Esophagus squamous epithelium (tissue), 5 donors: ENCODE results near the gene MTRR. TPM values are rescaled to one million over a fixed set of nuclear protein-coding genes. Genes with fewer than 3 reads are reported as not detected.

Experiments
- DNase-seq: peaks from one replicate; lab custom pipeline; 2025; lab: John Stamatoyannopoulos, UW
- H3K27ac ChIP-seq, 4 donors: fragments of 200-600 bp; sonication (generic); one replicate each; pipeline ENCODE4 v1.5.1; 2016 to 2019; ENCODE audit warnings: mild to moderate bottlenecking in 1 of 4
- H3K27me3 ChIP-seq, 4 donors: fragments of 200-600 bp; sonication (generic); 1 replicate in 3 of 4; 2 replicates in 1 of 4; pipeline versions ENCODE4 v1.5.1 to v1.6.0; 2017 to 2021; ENCODE audit warnings: antibody characterized with exemption in 1 of 4
- H3K36me3 ChIP-seq, 3 donors: fragments of 200-600 bp; sonication (generic); one replicate each; pipeline ENCODE4 v1.5.1; 2016 to 2019
- H3K4me1 ChIP-seq, 3 donors: fragments of 200-600 bp; sonication (generic); one replicate each; pipeline ENCODE4 v1.5.1; 2017 to 2019
- H3K4me3 ChIP-seq, 4 donors: fragments of 200-600 bp; sonication (generic); 1 replicate in 3 of 4; 2 replicates in 1 of 4; pipeline ENCODE4 v1.5.1; 2016 to 2019; ENCODE audit warnings: mild to moderate bottlenecking in 2 of 4, moderate library complexity in 1 of 4
- H3K9me3 ChIP-seq, 3 donors: fragments of 200-600 bp; sonication (generic); one replicate each; pipeline ENCODE4 v1.5.1; 2016 to 2019
- POLR2A ChIP-seq, 4 donors: fragments of 450-650 bp; IDR thresholded peaks; one replicate each; pipeline ENCODE4 v1.6.1; 2017; ENCODE audit warnings: antibody characterized with exemption in 4 of 4, mild to moderate bottlenecking in 4 of 4, moderate library complexity in 3 of 4
- WGBS, 2 donors: methylation state at CpG; one replicate each; pipeline ENCODE4 v1.1.5; 2018; 5-methylcytosine and 5-hydroxymethylcytosine counted together
- intact Hi-C: fragments of 100-400 bp; cut with DNase I; formaldehyde crosslinking; loops from one replicate; pipeline ENCODE4 v1.15.0; 2022
- total RNA-seq, 4 donors: library from RNA; depleted of rRNA; stranded (reverse); fragments of >200 nt; gene quantifications; one replicate each; pipeline ENCODE4 v1.1.0, GENCODE V29; 2016
- TF ChIP-seq, protein P1 (sequence below), 6 experiments: fragments of 450-650 bp in 4 of 6; fragments of 200-600 bp in 2 of 6; sonication (generic) in 2 of 6; IDR thresholded peaks; one replicate each; pipeline ENCODE4 v1.5.1; 2016 to 2019; ENCODE audit warnings: antibody characterized with exemption in 6 of 6, mild to moderate bottlenecking in 4 of 6, moderate library complexity in 4 of 6
- donor health status: DM: yes; HTN: yes; CAD: no.

The MTRR gene
- total RNA-seq, 4 donors from 2014 or later = 12.7 to 33.2 (median 21.0) TPM

DNA sequence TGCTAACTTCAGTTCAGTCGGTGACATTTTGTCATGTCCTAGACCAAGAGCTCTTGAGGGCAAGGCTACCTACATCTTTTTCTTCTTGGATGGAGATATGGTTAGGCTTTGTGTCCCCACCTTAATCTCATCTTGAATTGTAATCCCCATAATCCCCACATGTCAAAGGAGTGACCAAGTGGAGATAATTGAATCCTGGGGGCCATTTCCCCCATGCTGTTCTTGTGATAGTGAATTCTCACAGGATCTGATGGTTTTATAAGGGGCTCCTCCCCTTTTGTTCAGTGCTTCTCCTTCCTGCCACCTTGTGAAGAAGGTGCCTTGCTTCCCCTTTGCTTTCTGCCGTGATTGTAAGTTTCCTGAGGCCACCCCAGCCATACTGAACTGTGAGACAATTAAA lies 16.0 kb upstream of the MTRR start:
- Histone ChIP-seq H3K9me3 (no peaks in the 10 kb centered on the region), H3K27ac (no peak overlapping the region), H3K27me3 (peaks cover 0 to 35% (median 3%) of the 10 kb centered on the region in 4 donors), H3K4me3 (no peak overlapping the region), H3K36me3 (peaks cover 0 to 6% (median 0%) of the 10 kb centered on the region in 3 donors), H3K4me1 (peaks cover 9 to 27% (median 19%) of the 10 kb centered on the region in 3 donors)
- 73 to 85% methylated on average over 2 of the region's 2 CpGs for WGBS, 2 donors
- intact Hi-C loops = no loop called here
- DNase-seq = no peak
- TF ChIP-seq, protein P1, sequence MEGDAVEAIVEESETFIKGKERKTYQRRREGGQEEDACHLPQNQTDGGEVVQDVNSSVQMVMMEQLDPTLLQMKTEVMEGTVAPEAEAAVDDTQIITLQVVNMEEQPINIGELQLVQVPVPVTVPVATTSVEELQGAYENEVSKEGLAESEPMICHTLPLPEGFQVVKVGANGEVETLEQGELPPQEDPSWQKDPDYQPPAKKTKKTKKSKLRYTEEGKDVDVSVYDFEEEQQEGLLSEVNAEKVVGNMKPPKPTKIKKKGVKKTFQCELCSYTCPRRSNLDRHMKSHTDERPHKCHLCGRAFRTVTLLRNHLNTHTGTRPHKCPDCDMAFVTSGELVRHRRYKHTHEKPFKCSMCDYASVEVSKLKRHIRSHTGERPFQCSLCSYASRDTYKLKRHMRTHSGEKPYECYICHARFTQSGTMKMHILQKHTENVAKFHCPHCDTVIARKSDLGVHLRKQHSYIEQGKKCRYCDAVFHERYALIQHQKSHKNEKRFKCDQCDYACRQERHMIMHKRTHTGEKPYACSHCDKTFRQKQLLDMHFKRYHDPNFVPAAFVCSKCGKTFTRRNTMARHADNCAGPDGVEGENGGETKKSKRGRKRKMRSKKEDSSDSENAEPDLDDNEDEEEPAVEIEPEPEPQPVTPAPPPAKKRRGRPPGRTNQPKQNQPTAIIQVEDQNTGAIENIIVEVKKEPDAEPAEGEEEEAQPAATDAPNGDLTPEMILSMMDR (IDR thresholded peaks at IDR 0.05) = no peak
- no peak for TF ChIP-seq POLR2A (IDR thresholded peaks at IDR 0.05)

GRCh38 chr5:7855611-7856010 lies 13.3 kb upstream of the MTRR start:
- Histone ChIP-seq H3K9me3 (no peaks in the 10 kb centered on the region), H3K4me3 (no peak overlapping the region), H3K27ac (no peak overlapping the region), H3K27me3 (peaks cover 0 to 8% (median 0%) of the 10 kb centered on the region in 4 donors), H3K36me3 (peaks cover 0 to 32% (median 11%) of the 10 kb centered on the region in 3 donors), H3K4me1 (peaks cover 0 to 14% (median 7%) of the 10 kb centered on the region in 3 donors)
- TF ChIP-seq, protein P1 (IDR thresholded peaks at IDR 0.05) = no peak
- no peak for TF ChIP-seq POLR2A (IDR thresholded peaks at IDR 0.05)
- intact Hi-C loops = no loop called here
- DNase-seq = no peak
- 52 to 60% methylated on average over 3 of the region's 3 CpGs for WGBS, 2 donors

- 100% methylated on average over 2 of the region's 2 CpGs for WGBS, 2 donors
- Histone ChIP-seq H3K4me3 (no peak overlapping the region), H3K27me3 (no peaks in the 10 kb centered on the region), H3K36me3 (peaks cover 0 to 45% (median 16%) of the 10 kb centered on the region in 3 donors), H3K4me1 (peaks cover 0 to 7% (median 0%) of the 10 kb centered on the region in 3 donors), H3K9me3 (no peaks in the 10 kb centered on the region), H3K27ac (no peak overlapping the region)
- intact Hi-C loops = no loop called here
- no peak for DNase-seq
- TF ChIP-seq, protein P1 (IDR thresholded peaks at IDR 0.05) = peak in 3 of 6 experiments; percentile 12 to 45 (median 42)
- no peak for TF ChIP-seq POLR2A (IDR thresholded peaks at IDR 0.05)
These were observed 12.1 kb upstream of the MTRR start for GRCh38 chr5:7856855-7857254.

GRCh38 chr5:7857361-7857760 lies 11.6 kb upstream of the MTRR start:
- Histone ChIP-seq H3K4me1 (peaks cover 0 to 2% (median 0%) of the 10 kb centered on the region in 3 donors), H3K36me3 (peaks cover 0 to 50% (median 16%) of the 10 kb centered on the region in 3 donors), H3K9me3 (no peaks in the 10 kb centered on the region), H3K27me3 (no peaks in the 10 kb centered on the region), H3K27ac (no peak overlapping the region), H3K4me3 (no peak overlapping the region)
- no peak for TF ChIP-seq POLR2A (IDR thresholded peaks at IDR 0.05)
- TF ChIP-seq, protein P1 (IDR thresholded peaks at IDR 0.05) = no peak
- WGBS, 2 donors = 79 to 81% methylated on average over 5 of the region's 5 CpGs
- no peak for DNase-seq
- intact Hi-C loops = no loop called here

DNA sequence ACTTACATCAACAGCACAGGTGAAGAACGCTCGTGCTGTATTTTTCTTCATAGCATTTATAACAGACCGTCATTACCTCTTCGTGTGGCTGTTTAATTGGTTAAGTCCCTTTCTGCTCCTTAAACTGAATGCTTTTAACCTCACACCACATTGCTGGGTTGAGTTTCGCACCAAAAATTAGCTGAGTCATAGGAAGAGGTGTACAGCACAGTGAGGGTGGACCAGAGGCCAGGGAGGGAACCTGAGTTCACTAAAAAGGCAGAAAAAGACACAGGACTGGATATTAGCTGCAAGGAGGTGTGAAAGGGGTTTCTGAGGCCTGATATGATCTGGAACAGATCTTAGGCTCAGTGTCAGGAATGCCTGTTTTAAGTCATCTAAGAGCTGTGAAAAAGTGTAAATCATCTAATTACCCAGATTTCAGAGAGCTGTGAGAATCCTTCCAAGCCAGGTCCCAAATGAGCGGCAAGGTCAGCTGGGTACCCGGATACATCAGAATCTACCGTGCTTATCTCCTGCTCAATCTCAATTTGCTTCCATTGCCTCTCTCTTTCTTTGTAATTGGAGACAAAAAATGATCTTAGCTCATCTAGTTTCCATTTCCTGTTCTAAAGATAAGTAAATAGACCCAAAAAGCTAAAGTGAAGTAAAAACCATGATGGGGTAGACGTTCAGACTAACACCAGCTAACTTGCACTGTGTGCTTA lies 10.9 kb upstream of the MTRR start:
- intact Hi-C loops = no loop called here
- peaks cover 0 to 57% (median 16%) of the 10 kb centered on the region in 3 donors for H3K36me3 ChIP-seq
- WGBS, 2 donors = 64 to 74% methylated on average over 8 to 9 of the region's 9 CpGs

More for the DNA sequence above, 10.9 kb upstream of the MTRR start:
- H3K4me3 ChIP-seq = no peak overlapping the region
- no peak for DNase-seq
- no peak overlapping the region for H3K27ac ChIP-seq
- TF ChIP-seq, protein P1 (IDR thresholded peaks at IDR 0.05) = no peak
- no peak for TF ChIP-seq POLR2A (IDR thresholded peaks at IDR 0.05)
- no peaks in the 10 kb centered on the region for H3K27me3 ChIP-seq
- no peaks in the 10 kb centered on the region for H3K4me1 ChIP-seq
- H3K9me3 ChIP-seq = no peaks in the 10 kb centered on the region
